HL-60/S4 treated with phorbol 12-myristate 13-acetate at 8.2 ng/mL for 4 days and 3 days (cell line): ENCODE measurements around the gene THEM5.

ENCODE experiments used
- in situ Hi-C: fragments of 300-500 bp; cut with MboI; formaldehyde crosslinking; loops from 2 replicates; pipeline ENCODE4 v1.15.0; 2022; ENCODE audit warnings: low sequenced_read_pairs

The THEM5 gene

DNA sequence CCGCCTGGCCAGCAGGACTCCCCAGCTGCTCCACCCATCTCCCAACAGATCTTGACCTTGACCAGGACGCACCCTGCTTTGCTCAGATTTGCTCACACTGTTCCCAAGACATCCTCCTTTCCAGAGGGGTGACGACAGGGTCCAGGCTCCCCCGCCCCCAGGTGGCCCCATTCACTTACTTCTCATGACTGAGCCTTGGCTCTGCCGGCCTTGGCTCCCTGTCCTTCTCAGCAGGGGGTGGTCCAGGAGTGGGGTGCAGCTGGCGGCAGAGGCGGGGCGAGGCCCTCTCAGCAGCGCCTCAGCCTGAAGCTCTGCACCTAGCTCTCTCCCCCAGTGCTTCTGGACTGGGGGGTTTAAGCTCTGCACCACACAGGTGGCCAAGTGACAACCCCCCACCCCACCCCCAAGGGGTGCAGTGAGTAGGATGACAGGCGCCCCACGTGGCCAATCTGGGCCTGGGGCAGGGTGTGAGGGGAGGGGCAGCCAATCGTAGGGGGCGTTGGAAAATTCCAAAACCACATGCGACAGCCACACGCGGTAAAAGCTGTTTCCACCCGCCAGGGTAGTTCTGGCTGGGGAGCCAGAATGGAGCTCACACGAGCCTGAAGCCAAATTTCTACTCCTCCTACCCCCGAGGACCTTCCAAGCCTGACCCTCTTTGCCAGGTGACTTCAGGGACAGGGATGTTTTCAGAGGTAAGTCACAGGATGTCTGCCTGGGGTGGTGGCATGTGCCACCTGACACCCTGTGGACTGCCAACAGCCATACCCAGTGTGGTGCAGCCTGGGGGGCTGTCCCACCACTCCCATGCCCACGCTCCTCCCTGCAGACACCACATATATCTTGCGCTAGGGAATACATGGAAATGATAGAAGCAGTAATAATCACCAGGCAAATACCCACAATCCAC lies 27.5 kb downstream of the THEM5 start:
- in situ Hi-C loops: loop anchor here (25.0 kb wide), 1 partner anchor 289 kb away; the partner anchor contains the start of gene TUFT1

DNA sequence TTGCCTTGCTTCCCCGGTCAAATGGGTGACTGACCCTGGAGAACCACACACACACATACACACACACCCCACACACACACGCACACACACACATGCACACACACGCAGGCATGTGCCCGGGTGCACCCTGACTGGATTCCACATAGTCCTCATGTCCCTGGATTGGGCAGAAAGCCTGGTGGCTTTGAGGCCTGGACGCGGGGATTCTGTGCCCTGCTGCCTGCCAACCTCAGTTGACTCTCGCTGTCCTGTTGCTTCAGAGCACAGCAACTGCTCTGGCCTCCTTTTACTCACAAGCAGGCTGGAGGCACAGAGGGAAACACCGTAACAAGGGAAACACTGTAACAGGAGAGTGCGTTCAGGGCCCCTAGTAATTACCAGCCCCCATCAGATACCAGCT lies 28.3 kb downstream of the THEM5 start:
- in situ Hi-C loops: loop anchor here (25.0 kb wide), 1 partner anchor 288 kb away; the partner anchor contains the start of gene TUFT1

DNA sequence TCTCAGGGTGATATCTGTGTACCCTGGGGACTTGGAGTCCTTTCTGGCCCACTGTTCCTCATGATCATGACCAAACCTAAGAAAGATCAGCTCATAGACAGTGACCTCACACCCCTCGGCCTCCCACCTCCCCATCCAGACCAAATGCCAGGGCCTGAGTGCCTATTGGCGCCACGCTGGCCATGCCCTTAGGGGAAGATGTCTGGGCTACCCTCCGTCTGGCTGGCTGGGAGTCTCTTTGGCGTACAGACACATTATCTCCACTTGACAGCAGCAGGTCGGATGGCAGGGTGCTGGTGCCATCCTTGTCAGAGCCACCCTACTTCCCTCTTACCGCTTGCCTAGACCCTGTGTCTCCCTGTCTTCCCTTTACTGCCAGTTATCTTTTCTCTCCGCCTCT lies 30.3 kb downstream of the THEM5 start:
- in situ Hi-C loops: no loop called here

DNA sequence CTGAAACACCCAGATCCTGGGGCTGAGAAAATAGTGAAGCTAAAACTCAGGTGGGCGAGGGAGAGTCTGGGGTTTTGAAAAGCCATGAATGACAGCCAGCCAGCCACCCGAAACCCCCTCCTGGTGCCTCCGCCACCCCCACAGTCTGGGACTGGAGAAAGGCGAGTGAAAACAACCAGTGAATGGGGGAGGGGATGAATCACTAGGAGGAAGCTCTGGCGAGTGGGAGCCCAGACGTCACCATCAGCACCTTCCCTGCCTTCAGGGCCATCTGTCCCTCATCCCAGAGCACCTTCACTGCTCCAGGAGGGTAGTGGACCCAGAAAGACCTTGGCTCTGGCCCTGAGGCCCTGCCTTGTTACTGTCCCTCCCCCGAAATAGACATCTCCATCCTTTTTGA lies 31.1 kb downstream of the THEM5 start:
- in situ Hi-C loops: no loop called here

DNA sequence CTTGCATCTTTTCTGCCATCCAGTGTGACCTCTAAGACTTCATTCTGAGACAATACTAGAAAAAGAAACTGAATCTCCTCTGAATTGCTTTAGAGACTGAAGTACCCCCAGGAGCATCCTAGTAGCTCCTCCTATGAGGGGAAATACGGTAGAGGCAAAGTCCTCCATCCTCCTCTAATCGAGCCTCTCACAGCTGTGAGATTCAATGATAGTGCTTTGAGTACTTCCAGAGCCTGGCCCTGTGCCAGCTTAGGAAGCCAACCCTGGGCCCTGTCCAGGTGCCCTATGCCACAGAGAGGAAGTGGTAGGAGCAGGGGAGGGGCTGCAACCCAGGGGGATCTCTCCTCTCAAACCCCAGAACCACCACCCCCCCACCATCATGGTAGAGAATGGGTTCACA lies 32.6 kb downstream of the THEM5 start:
- in situ Hi-C loops: no loop called here

DNA sequence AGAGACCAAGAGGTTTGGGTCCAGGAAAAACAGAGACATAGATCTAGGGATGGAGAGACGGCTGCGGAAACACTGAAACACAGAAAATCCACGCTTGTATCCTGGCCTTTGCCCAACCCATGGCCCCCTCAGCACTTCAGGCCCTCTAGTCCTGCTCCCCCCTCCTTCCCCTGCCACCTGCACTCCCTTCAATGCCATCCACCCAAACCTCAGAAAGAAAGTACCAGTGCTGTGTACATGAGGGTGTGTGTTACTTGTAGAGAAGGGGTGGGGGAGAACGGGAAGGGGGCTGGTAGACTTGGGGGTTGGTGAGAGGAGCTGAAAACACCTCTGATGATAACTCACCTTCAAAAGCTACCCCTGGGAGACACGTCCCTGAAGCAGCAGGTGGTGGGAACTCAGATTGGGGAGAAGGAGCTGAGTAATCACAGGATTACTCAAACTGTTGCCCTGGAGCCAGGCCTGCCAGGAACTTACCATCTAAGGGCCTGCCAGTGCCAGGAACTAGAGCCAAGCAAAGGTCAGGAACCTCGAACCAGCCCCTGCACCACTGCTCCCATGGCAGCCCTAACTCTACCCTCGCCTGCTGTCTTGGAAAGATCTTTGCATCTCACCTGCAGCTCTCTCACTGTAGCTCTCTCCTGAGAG lies 33.4 kb downstream of the THEM5 start:
- in situ Hi-C loops: no loop called here

DNA sequence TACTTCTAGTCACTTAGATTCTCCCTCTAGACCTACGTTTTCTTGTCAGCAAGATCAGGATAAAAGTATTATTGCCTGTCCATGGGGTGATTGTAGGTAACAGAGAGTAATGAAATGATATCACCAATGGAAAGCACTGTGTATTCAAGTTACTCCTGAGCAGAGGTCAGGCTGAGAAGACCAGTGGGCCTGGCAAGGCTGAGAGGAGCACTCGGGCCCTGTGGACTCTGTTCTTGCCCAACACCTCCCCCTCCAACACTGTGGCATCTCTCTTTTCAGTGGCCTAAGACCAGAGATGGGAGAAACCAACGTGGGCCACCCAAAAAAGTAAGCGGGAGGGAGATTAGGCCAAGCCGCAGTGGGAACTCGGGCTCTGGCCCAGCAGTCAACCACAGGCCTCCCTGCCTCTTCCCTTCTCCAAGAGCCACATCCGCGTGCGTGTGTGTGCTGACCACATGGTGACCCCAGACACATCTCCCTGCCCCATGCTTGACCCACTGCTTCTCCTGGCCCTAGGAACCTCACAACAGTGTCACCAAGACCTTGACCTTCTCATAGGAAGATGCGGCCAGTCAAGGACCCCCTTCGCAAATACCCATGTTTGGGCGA lies 34.2 kb downstream of the THEM5 start:
- in situ Hi-C loops: no loop called here

DNA sequence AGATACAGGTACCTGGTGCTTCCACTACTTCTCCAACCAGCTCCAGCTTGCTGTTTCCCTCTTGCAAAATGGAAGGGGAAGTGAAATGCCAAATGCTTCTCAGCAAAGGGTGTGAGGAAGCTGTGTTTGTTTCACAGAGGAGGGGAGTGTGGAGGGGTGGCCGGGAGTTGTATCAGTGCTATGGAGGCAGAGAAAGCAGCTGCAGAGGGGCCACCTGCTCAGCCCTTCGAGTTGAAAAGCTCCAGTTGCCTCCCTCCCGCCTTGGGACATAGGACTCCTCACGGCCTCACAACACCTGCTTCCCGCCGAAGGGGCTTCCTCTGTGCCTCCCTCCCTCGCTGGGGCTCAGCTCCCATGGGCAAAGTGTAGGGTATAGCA lies 36.2 kb downstream of the THEM5 start:
- in situ Hi-C loops: no loop called here

DNA sequence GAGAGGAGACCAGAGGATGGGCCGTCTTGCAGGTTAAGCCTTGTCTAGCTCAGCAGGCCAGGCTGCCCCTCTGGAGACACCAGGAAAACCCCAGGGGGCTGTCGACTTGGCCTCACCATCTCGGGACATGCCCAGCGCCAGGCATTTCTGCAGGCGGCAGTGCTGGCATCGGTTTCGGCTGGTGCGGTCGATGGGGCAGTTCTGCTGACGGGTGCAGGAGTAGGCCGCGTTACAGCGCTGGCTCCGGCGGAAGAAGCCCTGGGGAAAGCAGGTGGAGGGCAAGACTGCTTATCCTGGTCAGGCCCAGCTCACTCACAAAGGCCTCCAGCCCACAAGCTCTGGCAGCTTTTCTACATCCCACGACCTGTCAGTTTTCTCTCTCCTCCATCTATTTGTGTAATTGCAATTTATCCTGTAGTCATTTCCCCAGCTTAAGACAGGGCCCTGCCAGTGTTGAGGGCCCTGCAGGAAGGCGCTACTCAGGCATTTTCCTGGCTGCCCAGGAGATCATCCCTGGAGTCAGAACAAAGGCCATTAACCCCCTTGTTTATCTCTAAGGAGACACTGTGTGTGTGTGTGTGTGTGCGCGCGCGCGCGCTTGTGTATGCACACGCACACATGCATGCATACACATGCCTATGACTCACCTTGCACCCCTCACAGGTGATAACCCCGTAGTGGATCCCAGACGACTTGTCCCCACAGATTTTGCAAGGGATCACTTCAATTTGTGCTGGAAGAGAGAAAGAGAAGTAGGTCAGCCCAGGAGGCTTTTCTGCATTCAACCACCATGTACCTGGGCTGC lies 36.8 kb downstream of the THEM5 start:
- in situ Hi-C loops: no loop called here

DNA sequence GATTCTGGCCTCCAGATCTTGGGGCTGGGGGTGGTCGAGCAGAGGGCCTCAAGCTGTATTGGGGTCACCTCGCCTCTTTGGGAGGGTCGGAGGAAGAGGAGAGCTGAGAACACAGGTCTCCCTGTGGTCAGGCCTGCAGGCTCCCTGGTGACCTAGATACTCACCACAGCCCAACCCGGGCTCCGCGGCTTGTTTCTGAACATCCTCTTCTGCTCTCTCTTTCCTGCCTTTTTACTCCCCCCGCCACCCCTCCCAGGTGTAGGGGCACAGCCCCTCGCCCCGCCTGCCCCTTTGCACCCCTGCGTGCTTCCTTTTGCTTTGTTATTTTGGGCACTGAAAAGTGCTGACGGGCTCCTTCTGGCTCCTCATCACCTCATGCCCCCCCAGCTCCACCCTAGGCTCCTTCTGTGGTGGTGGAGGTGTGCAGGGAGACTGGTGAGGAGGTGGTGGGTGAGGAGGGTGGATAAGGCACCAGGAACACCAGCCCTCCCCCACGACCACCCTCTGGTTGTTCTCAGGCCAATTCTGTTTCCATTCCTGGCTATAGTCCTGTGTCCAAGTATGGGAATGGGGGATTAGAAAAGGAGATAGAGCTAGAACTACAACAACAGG lies 37.7 kb downstream of the THEM5 start:
- in situ Hi-C loops: no loop called here

DNA sequence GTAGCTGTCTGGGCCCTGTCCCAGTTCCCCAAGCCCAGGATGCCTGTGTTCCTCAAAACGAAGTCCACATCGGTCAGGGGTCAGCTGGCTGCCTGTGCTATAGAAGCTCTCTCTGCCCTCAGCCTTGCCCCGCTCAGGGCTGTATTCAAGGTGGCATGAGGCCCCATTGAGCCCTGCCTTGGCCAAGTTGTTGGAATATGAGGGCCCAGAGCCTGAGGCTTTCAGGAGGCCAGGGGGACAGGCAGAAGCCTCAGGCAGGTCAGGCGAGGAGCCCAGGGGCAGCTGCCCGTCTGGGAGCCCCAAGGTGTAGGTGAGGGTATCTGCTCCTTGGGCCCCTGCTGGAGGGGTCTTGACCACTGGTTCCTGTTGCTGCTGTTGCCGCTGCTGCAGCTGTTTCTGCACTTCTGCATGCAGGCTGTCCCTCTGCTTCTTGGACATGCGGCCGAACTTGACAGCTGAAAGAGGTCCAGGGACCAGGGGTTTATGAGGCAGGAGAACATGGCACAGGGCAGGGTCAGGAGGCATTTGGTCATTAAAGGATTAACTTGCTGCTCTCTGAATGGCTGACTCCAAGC lies 38.5 kb downstream of the THEM5 start:
- in situ Hi-C loops: no loop called here

DNA sequence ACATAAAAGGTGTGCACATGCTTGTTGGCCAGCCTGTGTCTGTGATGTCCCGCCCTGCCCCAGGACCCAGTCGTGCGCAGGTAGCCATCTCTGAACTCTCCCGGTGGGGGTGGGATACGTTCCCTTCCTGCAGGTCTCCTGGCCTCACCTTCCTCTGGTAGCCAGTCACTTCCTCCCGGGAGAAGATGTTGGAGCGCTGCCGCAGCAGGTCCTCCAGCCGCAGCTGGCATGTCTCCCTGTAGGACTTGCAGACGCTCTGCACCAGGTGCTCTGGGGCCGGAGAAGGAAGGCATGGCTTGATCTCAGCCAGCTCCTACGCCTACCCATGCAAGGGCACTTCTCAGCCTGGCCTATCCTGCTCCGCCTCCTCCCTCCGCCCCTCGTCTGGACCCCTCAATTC lies 39.1 kb downstream of the THEM5 start:
- in situ Hi-C loops: no loop called here

DNA sequence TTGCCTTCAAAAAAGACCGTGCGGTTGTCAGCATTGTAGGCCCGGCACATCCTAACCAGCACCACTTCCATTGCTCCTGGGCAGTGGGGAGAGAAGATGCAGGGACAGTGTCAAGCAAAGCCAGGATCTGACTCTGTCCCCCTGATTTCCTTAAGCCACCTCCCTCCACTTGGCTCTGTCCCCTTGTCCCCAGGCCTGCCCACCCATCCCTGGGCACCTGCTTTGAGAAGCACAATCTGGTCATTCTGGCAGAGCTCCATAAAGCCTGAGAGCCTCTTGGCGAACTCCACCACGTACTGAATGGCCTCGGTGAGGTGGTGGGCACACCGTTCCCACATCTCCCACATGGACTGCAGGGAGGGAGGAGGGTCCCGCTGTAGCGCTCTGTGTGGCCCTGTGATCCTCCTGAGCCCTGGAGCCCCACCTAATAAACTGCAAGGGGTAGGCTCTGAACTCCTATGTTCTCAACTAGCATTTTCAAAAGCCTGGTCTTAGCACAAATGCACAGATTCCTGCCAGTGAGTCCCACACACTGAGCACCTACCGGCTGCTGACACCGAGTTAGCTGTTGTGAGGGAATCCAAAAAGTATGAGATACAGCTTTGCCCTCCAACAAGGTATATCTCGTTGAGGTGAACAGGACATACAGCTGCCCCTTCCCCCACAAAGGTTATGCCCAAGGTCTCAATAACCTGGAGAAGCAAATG lies 40.1 kb downstream of the THEM5 start:
- in situ Hi-C loops: no loop called here

DNA sequence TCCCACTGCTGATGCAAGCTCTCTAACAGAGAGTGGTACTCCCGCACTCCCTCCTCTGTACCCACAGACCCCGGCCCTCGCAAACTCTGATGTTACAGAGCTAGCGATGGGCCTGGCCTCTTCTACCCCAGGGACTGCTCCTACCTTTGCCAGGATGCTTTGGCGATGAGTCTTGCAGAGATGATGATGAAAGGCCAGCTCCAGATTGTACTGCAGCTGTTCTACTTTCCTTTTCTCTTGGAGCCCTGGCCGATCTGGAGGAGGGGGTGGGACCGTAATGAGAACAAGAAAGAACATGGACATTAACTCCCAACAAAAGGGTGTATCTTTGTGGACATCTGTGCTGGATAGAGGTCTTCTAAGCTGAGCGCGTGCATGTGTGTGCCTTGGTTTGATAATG lies 42.3 kb downstream of the THEM5 start:
- in situ Hi-C loops: no loop called here

DNA sequence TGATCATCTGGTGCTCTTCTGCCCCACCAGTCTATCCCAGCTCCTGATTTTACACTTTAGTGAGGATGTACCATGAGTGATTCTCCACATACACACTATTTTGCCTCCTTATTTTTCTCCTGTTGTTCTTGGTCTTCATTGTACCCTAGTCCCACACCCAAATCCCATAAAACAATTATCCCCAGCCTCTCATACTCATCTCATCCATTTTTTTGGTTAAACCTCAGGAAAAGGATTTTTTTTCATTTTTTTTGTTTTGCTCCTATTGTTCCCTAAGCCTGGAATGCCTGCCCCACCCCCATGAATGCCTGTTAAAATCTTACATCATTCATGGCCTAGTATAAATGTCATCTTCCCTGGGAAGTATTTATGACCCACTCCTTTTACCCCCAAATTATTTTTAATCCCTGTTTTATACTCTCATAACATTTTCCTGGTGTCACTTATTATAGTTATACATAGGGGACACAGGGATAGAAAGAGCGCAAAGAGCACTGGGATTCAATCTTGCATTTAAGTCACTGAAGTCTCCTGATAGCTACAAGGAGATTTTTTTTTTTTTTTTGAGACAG lies 43.4 kb downstream of the THEM5 start:
- in situ Hi-C loops: no loop called here

DNA sequence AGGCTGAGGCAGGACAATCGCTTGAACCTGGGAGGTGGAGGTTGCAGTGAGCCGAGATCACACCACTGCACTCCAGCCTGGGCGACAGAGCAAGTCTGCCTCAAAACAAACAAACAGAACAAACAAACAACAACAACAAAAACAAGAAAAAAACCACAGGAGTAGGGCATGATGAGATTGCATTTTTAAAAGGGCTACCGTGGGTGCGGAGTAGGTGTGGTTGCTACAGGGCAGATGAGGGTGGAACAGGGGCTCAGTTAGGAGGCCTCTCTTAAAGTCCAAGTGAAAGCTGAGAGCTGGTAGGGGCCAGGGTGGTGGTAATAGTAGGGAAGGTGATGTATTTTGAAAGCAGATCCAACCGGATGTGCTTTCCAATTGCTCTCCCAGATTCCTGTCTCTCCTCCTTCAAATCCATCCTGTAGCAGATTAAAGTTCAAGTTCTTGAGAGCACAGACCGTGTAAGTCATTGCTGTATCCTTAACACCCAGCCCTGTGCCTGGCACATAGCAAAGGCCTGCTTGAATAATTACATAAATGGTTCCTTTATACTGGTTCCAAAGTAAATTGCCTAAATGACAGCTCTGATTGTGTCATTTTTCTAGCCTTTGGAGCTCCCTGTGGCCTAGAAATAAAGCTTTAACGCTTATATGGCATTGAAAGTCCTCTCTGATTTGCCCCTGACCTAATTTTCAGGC lies 44.1 kb downstream of the THEM5 start:
- in situ Hi-C loops: no loop called here

DNA sequence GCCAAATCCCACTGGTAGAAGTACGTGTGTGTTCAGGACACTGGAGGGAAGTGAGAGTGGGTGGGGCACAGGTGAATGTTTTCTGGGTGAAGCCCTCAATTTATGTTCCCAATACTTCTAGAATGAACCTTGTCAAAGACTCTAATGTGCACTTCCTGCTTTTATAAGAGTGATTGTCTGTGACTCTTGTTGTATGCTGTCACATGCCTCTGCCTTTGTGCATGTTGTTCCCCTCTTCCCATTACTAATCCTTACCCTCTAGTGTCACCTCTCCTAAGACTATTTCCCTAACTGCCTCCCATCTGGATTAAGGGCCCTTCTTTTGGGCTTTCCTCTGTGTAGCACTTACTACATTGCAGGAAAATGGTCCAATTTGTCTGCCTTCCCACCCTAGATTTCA lies 45.7 kb downstream of the THEM5 start:
- in situ Hi-C loops: no loop called here

DNA sequence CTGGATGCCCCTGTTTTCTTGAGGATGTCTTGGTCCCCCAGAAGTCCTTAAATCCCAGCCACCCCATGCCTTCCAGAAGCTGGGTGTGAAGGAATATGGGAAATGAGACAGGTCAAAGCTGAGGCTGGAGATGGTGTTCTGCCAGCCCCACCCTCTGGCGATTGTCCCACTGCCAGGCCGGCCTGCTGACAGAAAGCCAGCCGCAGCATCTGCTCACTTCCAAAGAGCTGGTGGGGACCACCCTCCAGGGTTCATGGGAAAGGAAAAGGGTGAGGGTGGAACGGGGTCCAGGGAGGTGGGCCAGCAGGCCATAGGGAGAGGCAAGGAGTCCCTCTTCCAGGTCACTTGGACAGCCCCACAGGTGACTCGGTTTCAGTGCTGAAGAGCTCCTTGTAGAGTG lies 46.4 kb downstream of the THEM5 start:
- in situ Hi-C loops: no loop called here

DNA sequence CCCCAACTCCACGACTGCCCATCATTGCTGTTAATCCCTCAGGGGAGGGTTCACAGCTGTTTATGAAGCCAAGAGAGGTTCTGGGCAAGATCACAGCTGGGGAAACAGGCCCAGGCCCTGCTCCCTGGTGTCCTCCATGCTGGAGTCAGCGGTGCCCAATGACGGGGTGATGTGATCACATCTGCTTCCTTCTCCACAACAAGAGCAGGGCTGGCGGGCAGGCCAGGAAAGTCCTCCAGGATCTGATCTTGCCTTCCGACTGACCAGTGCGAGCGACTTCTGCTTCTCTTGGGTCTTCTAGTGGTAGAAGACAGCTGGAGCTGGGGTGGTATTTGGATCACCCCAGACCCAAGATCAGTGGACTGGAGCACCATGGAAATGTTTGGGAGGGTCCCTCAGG lies 47.3 kb downstream of the THEM5 start:
- in situ Hi-C loops: no loop called here
